Measurements from ENCODE around the gene DISP2.

Gene DISP2

GRCh38 chr15:40398413-40398873 lies 40.4 kb downstream of the DISP2 start:
- no peak for DNase-seq

GRCh38 chr15:40399370-40399769 lies 41.4 kb downstream of the DISP2 start:
- no peak for DNase-seq

DNA sequence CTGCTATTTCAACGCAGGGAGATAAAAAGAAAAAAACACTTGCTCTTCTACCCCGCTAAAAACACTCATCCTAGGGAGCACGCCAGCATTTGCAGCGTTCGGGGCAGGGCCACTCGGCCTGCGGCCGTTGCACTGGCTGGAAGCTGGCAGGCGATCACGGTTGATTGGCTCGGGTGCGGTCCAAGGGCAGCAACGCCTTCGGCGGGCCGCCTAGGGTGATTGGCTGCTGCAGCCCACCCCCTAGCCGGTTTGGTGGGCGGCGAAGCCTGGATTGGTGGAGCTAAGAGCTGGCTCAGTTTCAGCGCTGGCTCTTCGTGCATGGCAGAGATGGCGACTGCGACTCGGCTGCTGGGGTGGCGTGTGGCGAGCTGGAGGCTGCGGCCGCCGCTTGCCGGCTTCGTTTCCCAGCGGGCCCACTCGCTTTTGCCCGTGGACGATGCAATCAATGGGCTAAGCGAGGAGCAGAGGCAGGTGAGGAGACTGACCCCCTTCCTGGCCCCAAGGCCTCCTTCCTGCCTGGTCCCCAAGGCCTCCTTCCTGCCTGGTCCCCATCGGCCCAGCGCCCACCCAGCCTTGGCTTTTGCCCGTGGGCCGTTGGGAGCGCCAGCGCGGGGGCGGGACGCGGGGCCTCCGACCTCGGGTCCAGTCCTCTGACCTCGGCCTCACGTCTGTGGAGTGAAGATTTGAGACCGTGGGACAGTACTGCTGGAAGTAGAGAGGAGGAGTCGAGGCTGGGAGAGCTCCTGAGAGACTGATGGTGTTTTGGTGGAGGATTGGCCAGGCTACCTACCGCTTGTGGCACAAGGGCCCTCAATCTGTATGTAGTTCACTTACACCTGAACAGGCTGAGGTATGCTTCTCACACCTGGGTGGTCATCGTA lies 47.7 kb downstream of the DISP2 start, which contains the start of gene IVD:
IVD (plus strand) TSS at position 295 of the 881 bp plus-strand sequence; CDS start at position 328, 33 bp downstream.
- peak; percentile 93 for DNase-seq

- DNase-seq, result no peak
Measured at GRCh38 chr15:40407330-40407990, 49.4 kb downstream of the DISP2 start.

- DNase-seq, result no peak
Measured at GRCh38 chr15:40409366-40409765, 51.3 kb downstream of the DISP2 start.

DNA sequence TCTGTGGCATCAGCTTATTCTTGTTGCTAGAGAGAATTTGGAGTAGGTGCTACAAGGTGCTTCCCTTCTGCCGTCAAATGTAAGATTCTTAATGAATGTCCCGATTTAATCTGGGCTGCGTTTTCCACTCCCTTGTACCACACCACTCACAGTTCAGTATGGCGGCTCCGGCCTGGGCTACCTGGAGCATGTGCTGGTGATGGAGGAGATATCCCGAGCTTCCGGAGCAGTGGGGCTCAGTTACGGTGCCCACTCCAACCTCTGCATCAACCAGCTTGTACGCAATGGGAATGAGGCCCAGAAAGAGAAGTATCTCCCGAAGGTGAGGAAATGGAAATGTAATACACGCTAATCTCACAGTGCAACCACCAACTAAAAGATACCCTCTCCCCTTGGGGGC lies 52.5 kb downstream of the DISP2 start:
- no peak for DNase-seq

DNA sequence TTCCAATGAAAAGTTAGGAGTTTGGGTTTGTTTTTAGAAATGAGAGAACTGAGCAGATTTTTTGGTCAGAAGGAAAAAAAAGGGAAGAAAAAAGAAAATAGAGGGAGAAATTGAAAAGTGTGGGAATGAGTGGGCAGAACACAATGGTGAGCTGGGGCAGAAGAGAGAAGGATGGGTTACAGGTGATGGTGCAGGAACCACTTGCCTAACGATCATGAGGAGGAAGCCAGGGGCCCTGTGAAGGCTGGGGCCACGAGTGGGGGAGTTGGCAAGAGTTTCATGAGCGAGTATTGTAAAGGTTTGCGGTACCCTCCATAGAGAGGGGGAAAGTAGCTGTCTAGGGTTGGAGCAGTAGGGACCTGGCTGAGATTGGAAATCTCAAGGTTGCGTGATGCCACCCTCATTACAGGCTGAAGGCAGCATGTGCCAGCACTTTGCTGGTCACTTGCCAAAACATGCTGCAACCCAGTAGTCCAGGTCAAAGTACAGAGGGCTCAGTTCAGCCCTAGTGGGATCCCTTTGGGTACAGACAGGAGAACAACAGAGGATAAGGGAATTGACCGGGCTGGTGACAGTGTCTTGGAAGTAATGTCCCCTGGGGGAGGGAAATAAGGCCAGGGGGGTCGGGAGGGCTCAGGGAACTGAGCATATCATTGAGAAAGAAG lies 54.2 kb downstream of the DISP2 start:
- DNase-seq, result no peak

GRCh38 chr15:40413036-40413435 lies 55.0 kb downstream of the DISP2 start:
- DNase-seq, result no peak

GRCh38 chr15:40414816-40415215 lies 56.8 kb downstream of the DISP2 start:
- no peak for DNase-seq

GRCh38 chr15:40415226-40415625 lies 57.2 kb downstream of the DISP2 start:
- no peak for DNase-seq

DNA sequence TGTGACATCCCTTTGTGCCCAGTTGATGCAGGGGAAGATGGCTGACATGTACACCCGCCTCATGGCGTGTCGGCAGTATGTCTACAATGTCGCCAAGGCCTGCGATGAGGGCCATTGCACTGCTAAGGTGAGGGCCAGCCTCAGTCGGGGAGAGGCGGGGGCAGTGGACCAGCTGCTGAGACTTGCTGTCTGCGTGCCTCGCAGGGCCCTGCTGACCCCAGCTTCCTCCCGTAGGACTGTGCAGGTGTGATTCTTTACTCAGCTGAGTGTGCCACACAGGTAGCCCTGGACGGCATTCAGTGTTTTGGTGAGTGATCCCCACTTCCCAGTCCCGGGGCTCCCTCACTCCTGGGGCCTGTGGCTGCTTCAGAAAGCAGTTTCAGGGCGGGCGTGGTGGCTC lies 58.0 kb downstream of the DISP2 start:
- DNase-seq, result no peak

GRCh38 chr15:40418126-40418525 lies 60.1 kb downstream of the DISP2 start:
- DNase-seq, result no peak

DNA sequence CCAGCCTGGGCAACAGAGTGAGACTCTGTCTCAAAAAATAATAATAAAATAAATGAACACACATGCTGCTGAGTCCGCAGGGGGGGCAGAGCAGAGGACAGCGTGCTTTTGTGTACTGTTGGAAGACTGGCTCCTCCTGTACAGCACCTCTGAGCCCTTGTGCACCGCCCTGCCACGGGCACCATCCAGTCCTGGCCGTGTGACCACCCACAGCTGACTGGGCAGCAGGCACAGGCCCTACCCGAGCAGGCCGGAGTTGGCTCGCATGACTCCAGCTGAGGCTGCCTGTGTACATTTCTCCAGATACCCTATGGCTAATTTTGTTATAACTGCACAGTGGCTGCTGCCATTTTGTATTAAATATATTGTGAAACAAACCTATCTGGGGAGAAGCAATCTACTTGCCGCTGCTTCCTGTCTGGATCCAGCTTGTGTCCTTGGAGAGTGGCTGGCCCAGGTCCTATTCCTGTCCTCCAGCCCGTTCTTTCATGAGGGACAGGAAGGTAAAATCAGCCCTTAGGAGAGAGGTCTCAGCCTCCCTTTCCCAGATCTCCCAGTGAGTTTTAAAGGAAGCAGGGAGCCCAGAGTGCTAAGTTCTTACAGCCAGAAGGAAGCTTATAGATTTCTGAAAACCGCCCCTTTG lies 62.2 kb downstream of the DISP2 start:
- no peak for DNase-seq

- peak; percentile 24 to 33 for DNase-seq
Measured at GRCh38 chr15:40420793-40421192, 62.8 kb downstream of the DISP2 start.

- peak; percentile 48 to 60 for DNase-seq
Measured at GRCh38 chr15:40421246-40422157, 63.5 kb downstream of the DISP2 start.

DNA sequence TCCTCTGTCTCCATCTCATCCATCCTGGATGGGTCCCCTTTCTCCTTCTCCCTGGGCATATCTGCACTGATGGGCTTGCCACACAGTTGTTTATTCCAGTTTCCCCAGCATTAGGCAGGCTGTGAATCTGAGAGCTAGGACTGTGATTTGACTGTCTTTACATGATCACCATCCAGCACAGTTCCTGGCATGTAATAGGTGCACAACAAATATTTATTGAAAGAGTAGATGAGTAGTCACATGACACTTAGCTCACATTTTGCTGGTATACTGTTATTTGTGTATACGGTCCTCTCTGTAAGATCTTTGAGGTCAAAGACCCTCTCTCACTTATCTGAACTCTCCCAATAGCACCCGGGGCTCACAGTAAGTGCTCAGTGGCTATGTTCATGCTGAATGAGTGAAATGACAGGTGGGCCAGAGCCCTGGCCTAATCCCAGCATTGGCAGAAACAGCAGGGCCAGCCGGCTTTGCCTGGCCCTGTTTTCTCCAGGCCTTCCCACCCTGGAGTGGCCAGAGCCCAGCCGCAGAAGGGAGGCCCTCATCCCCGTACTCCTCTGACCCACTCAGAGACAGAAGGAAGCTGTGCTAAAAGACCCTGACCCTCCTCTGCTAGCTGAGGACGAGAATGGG lies 66.6 kb downstream of the DISP2 start:
- DNase-seq, result no peak

GRCh38 chr15:40425681-40426080 lies 67.7 kb downstream of the DISP2 start:
- DNase-seq, result no peak

- no peak for DNase-seq
Measured at GRCh38 chr15:40427188-40427587, 69.2 kb downstream of the DISP2 start.

GRCh38 chr15:40428185-40428584 lies 70.2 kb downstream of the DISP2 start:
- DNase-seq, result no peak
